ENCODE data around the gene LSM6.
A peak's percentile ranks its signal among the peaks of the same experiment; 100 is the strongest.

LSM6 gene

DNA sequence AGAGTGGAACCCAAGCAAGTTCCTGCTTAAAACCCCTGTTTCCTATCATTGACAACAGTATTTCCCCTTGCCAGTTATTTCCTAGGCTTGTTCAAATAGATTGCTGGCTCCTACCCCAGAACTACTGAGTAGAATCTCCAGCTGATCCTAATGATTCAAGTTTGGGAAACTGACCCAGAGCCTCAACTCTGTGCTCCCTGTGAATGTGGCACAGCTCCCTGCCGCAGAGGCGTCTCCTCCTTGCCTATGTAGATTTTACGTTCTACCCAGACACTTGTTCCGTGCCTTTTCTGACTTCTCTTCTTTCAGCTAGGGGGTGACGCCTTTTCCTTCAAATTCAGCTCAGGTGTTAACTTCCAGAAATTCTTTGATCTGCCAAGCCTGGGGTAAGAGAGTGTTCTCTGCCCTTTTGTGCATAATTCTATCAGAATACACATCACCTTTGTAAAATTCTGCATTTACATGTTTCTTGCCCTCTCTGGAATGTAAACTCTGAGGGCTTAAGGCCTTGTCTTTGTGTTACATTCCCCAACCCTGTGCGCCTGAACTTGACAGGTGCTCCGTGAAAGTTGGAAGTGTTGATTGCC is 4.4 kb downstream of the LSM6 start:
- TF ChIP-seq, protein P1, sequence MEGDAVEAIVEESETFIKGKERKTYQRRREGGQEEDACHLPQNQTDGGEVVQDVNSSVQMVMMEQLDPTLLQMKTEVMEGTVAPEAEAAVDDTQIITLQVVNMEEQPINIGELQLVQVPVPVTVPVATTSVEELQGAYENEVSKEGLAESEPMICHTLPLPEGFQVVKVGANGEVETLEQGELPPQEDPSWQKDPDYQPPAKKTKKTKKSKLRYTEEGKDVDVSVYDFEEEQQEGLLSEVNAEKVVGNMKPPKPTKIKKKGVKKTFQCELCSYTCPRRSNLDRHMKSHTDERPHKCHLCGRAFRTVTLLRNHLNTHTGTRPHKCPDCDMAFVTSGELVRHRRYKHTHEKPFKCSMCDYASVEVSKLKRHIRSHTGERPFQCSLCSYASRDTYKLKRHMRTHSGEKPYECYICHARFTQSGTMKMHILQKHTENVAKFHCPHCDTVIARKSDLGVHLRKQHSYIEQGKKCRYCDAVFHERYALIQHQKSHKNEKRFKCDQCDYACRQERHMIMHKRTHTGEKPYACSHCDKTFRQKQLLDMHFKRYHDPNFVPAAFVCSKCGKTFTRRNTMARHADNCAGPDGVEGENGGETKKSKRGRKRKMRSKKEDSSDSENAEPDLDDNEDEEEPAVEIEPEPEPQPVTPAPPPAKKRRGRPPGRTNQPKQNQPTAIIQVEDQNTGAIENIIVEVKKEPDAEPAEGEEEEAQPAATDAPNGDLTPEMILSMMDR (IDR thresholded peaks at IDR 0.05; ENCODE audit: low read depth, low read length, missing control alignments): no peak
- in situ Hi-C loops (cut with HindIII; ENCODE audit: low sequenced_read_pairs): no loop called here
- no peak overlapping the region for H3K4me3 ChIP-seq (ENCODE audit: low read depth, low read length)
- no peak for DNase-seq (ENCODE audit: low read depth)

DNA sequence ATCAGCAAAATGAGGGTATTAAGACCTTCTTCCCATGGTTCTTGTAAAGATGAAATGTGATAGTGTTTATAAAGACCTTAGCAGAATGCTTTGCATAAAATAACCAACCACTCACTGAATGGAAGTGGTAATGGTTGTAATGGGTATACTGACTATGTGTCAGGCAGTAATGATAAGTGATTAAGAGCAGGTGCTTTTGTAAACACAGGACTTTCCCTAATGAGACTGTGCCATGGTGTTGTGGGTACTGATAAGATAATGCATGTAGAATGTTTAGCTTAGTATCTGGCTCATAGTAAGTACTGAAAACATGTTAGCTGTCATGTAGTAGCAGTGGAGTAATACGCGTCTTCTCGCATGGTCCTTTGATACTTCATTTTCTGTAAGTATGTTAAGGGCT is 6.9 kb downstream of the LSM6 start:
- in situ Hi-C loops (cut with HindIII; ENCODE audit: low sequenced_read_pairs): no loop called here

DNA sequence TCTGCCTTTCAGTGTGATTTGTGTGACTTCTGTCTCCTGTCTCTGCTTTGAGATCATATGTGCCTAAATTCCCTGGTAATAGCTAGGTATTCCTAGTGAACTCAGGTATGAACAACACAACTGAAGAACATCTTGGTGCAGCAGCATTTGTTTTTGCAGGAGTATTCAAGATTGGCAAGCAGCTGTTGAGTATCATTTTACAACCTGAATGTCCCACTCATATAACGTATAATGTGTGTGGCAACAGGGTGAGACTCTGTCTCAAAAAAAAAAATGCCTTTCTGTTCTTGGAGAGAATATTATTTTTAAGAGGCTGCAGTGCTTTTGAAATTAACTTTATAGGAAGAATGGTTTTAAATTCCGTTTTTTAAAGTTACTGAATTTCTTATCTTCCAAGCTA is 7.7 kb downstream of the LSM6 start:
- TF ChIP-seq, protein P1 (IDR thresholded peaks at IDR 0.05; ENCODE audit: low read depth, low read length, missing control alignments): no peak
- no peak overlapping the region for H3K4me3 ChIP-seq (ENCODE audit: low read depth, low read length)
- in situ Hi-C loops (cut with HindIII; ENCODE audit: low sequenced_read_pairs): no loop called here
- no peak for DNase-seq (ENCODE audit: low read depth)

More for the DNA sequence above, 6.9 kb downstream of the LSM6 start:
- H3K4me3 ChIP-seq (ENCODE audit: low read depth, low read length): no peak overlapping the region
- TF ChIP-seq, protein P1 (IDR thresholded peaks at IDR 0.05; ENCODE audit: low read depth, low read length, missing control alignments): no peak
- DNase-seq (ENCODE audit: low read depth): no peak

DNA sequence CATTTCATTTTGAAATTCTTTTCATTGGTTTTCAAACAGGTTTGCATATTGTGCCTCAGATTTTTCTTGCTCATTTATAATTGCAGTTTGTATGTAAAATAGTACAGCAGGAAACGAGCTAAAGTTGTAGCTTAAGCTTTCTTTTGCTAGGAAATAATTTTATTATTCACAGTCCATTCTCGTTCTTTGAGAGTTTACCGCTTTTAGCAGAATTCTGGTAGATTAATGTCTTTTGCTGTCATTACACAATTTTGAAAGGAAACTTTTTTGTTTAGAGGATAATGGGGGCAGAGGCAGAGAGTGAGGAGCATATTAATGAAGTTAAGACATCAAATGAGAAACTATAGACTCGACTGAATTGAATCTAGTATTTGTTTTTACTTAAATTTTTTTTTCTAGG is 10.5 kb downstream of the LSM6 start:
- TF ChIP-seq, protein P1 (IDR thresholded peaks at IDR 0.05; ENCODE audit: low read depth, low read length, missing control alignments): no peak
- DNase-seq (ENCODE audit: low read depth): no peak
- H3K4me3 ChIP-seq (ENCODE audit: low read depth, low read length): no peak overlapping the region
- in situ Hi-C loops (cut with HindIII; ENCODE audit: low sequenced_read_pairs): no loop called here

DNA sequence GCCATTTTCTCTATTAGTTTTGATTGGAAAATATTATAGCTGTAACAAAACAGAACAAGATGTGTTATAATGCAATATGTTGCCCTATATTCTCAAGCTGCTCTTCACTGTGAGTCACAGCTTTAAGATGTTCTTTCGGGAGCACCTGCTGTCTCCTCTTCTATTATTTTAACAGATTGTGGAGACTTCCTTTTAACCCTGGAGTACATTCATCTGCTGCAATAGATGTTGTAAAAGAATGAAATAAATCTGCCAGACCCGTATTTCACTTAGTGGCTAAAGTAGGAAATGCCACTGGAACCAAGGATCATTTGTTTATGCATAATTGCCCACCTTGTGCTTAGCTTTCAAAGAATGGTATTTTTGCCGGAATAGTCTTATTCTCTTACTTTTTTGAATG is 11.1 kb downstream of the LSM6 start:
- no peak for DNase-seq (ENCODE audit: low read depth)
- H3K4me3 ChIP-seq (ENCODE audit: low read depth, low read length): no peak overlapping the region
- in situ Hi-C loops (cut with HindIII; ENCODE audit: low sequenced_read_pairs): no loop called here
- TF ChIP-seq, protein P1 (IDR thresholded peaks at IDR 0.05; ENCODE audit: low read depth, low read length, missing control alignments): no peak

DNA sequence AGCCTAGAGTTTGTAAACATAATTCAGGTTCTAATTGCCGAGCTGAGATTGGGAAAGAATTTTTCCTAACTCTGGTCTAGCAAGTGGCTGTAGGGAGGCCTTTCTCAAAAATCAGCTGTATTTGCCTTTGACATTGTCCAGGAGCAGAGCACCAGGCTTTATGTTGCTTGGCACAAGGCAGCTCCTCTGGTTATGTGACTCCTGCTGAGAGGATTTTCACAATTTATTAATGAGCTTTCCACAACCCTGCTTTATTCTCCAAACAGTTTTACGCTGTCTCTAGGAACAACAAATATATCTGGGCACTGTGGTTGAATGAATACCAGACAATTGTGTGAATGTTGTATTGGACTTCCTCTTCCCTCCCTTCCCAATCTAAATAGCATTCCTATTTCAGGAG is 14.9 kb downstream of the LSM6 start:
- in situ Hi-C loops (cut with HindIII; ENCODE audit: low sequenced_read_pairs): no loop called here
- no peak overlapping the region for H3K4me3 ChIP-seq (ENCODE audit: low read depth, low read length)
- peak; percentile 61 for DNase-seq (ENCODE audit: low read depth)
- TF ChIP-seq, protein P1 (IDR thresholded peaks at IDR 0.05; ENCODE audit: low read depth, low read length, missing control alignments): no peak

Data from astrocyte of the cerebellum (primary cell).